ENCODE measurements around the gene HOMER2. TPM values are rescaled to one million over a fixed set of nuclear protein-coding genes. Genes with fewer than 3 reads are reported as not detected.
"Not testable (repeated sequence)": the region's sequence is repeated elsewhere in the genome, so short reads cannot be mapped to it uniquely, and the experiment has no call there.

HOMER2 gene
- total and polyA plus RNA-seq, 2 experiments from 2014 or later, result 5.9 to 14.5 TPM

GRCh38 chr15:82944056-82944455 lies 8.5 kb downstream of the HOMER2 start:
- no peaks in the 10 kb centered on the region for H3K9me2 ChIP-seq (replicated peaks; ENCODE audit: insufficient read depth)
- WGBS (ENCODE audit: low lambda C conversion rate, missing lambda C conversion rate), result 86% methylated on average over 5 of the region's 5 CpGs
- no peaks in the 10 kb centered on the region for H3K79me2 ChIP-seq
- TF ChIP-seq CTCF (IDR thresholded peaks at IDR 0.05; ENCODE audit: poor library complexity), result no peak
- no peak for TF ChIP-seq EZH2phosphoT487 (IDR thresholded peaks at IDR 0.05; ENCODE audit: low read depth, severe bottlenecking, unreplicated experiment)
- TF ChIP-seq EZH2 (IDR thresholded peaks at IDR 0.05; ENCODE audit: borderline replicate concordance), result no peak
- no peaks in the 10 kb centered on the region for H3K27me3 ChIP-seq
- no peak overlapping the region for H2AFZ ChIP-seq
- no peaks in the 10 kb centered on the region for H4K20me1 ChIP-seq (ENCODE audit: insufficient read depth, poor library complexity, severe bottlenecking)
- H3K9me3 ChIP-seq (ENCODE audit: low read depth), result no peaks in the 10 kb centered on the region
- H3K4me1 ChIP-seq (ENCODE audit: insufficient read depth), result no peaks in the 10 kb centered on the region
- H3K36me3 ChIP-seq (replicated peaks; ENCODE audit: insufficient read depth, low read depth), result no peaks in the 10 kb centered on the region
- DNase-seq (ENCODE audit: low spot score), result no peak
- H3K27ac ChIP-seq, result no peak overlapping the region
- H3K4me2 ChIP-seq, result no peak overlapping the region
- no peak overlapping the region for H3K4me3 ChIP-seq

GRCh38 chr15:82943176-82943575 lies 9.3 kb downstream of the HOMER2 start:
- no peaks in the 10 kb centered on the region for H3K36me3 ChIP-seq (replicated peaks; ENCODE audit: insufficient read depth, low read depth)
- H3K4me1 ChIP-seq (ENCODE audit: insufficient read depth), result no peaks in the 10 kb centered on the region
- H3K4me3 ChIP-seq, result no peak overlapping the region
- TF ChIP-seq CTCF (IDR thresholded peaks at IDR 0.05; ENCODE audit: poor library complexity) (no peak), EZH2phosphoT487 (IDR thresholded peaks at IDR 0.05; ENCODE audit: low read depth, severe bottlenecking, unreplicated experiment) (no peak), EZH2 (IDR thresholded peaks at IDR 0.05; ENCODE audit: borderline replicate concordance) (no peak)
- H3K4me2 ChIP-seq, result no peak overlapping the region
- no peak for DNase-seq (ENCODE audit: low spot score)
- no peaks in the 10 kb centered on the region for H3K27me3 ChIP-seq
- 79% methylated on average over 3 of the region's 3 CpGs for WGBS (ENCODE audit: low lambda C conversion rate, missing lambda C conversion rate)
- no peaks in the 10 kb centered on the region for H3K9me3 ChIP-seq (ENCODE audit: low read depth)
- H4K20me1 ChIP-seq (ENCODE audit: insufficient read depth, poor library complexity, severe bottlenecking), result no peaks in the 10 kb centered on the region
- H3K27ac ChIP-seq, result no peak overlapping the region
- no peak overlapping the region for H2AFZ ChIP-seq
- no peaks in the 10 kb centered on the region for H3K9me2 ChIP-seq (replicated peaks; ENCODE audit: insufficient read depth)
- H3K79me2 ChIP-seq, result no peaks in the 10 kb centered on the region

- Histone ChIP-seq H2AFZ (no peak overlapping the region), H3K9me2 (replicated peaks; ENCODE audit: insufficient read depth) (no peaks in the 10 kb centered on the region), H4K20me1 (ENCODE audit: insufficient read depth, poor library complexity, severe bottlenecking) (no peaks in the 10 kb centered on the region), H3K27me3 (no peaks in the 10 kb centered on the region), H3K79me2 (no peaks in the 10 kb centered on the region), H3K4me3 (no peak overlapping the region), H3K9me3 (ENCODE audit: low read depth) (no peaks in the 10 kb centered on the region), H3K4me2 (no peak overlapping the region), H3K4me1 (ENCODE audit: insufficient read depth) (no peaks in the 10 kb centered on the region), H3K27ac (no peak overlapping the region), H3K36me3 (replicated peaks; ENCODE audit: insufficient read depth, low read depth) (no peaks in the 10 kb centered on the region)
- TF ChIP-seq EZH2phosphoT487 (IDR thresholded peaks at IDR 0.05; ENCODE audit: low read depth, severe bottlenecking, unreplicated experiment), result no peak
- no peak for TF ChIP-seq CTCF (IDR thresholded peaks at IDR 0.05; ENCODE audit: poor library complexity)
- TF ChIP-seq EZH2 (IDR thresholded peaks at IDR 0.05; ENCODE audit: borderline replicate concordance), result no peak
- peak; percentile 28 for DNase-seq (ENCODE audit: low spot score)
- 76% methylated on average over 8 of the region's 8 CpGs for WGBS (ENCODE audit: low lambda C conversion rate, missing lambda C conversion rate)
Observed at GRCh38 chr15:82942691-82943090, 9.8 kb downstream of the HOMER2 start.

GRCh38 chr15:82939678-82940077 lies 12.8 kb downstream of the HOMER2 start:
- H2AFZ ChIP-seq; H4K20me1 ChIP-seq (ENCODE audit: insufficient read depth, poor library complexity, severe bottlenecking); H3K4me2 ChIP-seq; H3K4me1 ChIP-seq (ENCODE audit: insufficient read depth); H3K79me2 ChIP-seq; H3K9me3 ChIP-seq (ENCODE audit: low read depth); DNase-seq (ENCODE audit: low spot score); H3K4me3 ChIP-seq; H3K27me3 ChIP-seq; H3K27ac ChIP-seq; H3K9me2 ChIP-seq (replicated peaks; ENCODE audit: insufficient read depth); H3K36me3 ChIP-seq (replicated peaks; ENCODE audit: insufficient read depth, low read depth): not testable (repeated sequence)
- 89% methylated on average over 6 of the region's 6 CpGs for WGBS (ENCODE audit: low lambda C conversion rate, missing lambda C conversion rate)

Data from hepatocyte (in vitro differentiated cells).